Kidney (tissue), 14 donors: ENCODE results near the gene CEP20. TPM values are rescaled to one million over a fixed set of nuclear protein-coding genes. Genes with fewer than 3 reads are reported as not detected.

Source experiments
- DNase-seq, 5 donors: peaks; one replicate each; pipeline ENCODE4 v3.0.0-alpha.2; 2013 to 2020
- FAIRE-seq: peaks from 2 replicates; lab custom pipeline; 2012; peaks lifted over from hg19 to GRCh38; lab: Jason Lieb, UNC
- H3K27ac ChIP-seq, 2 donors: one replicate each; pipeline ENCODE4 v1.7.0; 2013; ENCODE audit warnings: low read depth in 2 of 2, low read length in 2 of 2, inconsistent platforms in 1 of 2
- H3K27me3 ChIP-seq: one replicate; pipeline ENCODE4 v1.7.1; 2013; ENCODE audit warnings: low read length, inconsistent platforms; ENCODE audit not compliant: control insufficient read depth, insufficient read depth
- H3K36me3 ChIP-seq, 3 donors: one replicate each; pipeline versions ENCODE4 v1.7.0 to v1.7.1; 2013; ENCODE audit warnings: low read length in 3 of 3, control low read depth in 1 of 3, inconsistent platforms in 1 of 3; ENCODE audit not compliant: insufficient read depth in 3 of 3, control insufficient read depth in 2 of 3
- H3K4me1 ChIP-seq, 3 donors: one replicate each; pipeline versions ENCODE4 v1.7.0 to v1.7.1; 2013; ENCODE audit warnings: low read length in 3 of 3, inconsistent platforms in 1 of 3, low read depth in 1 of 3; ENCODE audit not compliant: control insufficient read depth in 2 of 3, insufficient read depth in 2 of 3
- H3K4me3 ChIP-seq, 3 donors: one replicate each; pipeline versions ENCODE4 v1.7.0 to v1.8.1; 2013; ENCODE audit warnings: low read length in 3 of 3, control low read depth in 1 of 3, inconsistent platforms in 1 of 3
- H3K9ac ChIP-seq, 3 donors: one replicate each; pipeline versions ENCODE4 v1.7.0 to v1.7.1; 2013; ENCODE audit warnings: low read length in 3 of 3, control low read depth in 1 of 3, inconsistent platforms in 1 of 3
- H3K9me3 ChIP-seq, 3 donors: one replicate each; pipeline versions ENCODE4 v1.7.0 to v1.7.1; 2013; ENCODE audit warnings: low read length in 3 of 3, control low read depth in 1 of 3, inconsistent platforms in 1 of 3; ENCODE audit not compliant: control insufficient read depth in 2 of 3, insufficient read depth in 1 of 3
- intact Hi-C: fragments of 100-400 bp; cut with DNase I; formaldehyde crosslinking; loops from one replicate; pipeline ENCODE4 v1.11.1; 2022
- polyA plus RNA-seq: library from polyadenylated mRNA; stranded (reverse); fragments of 350-450 nt; fragmentation: Illumina TruSeq; extraction: RNeasy Lipid Tissue Mini Kit (QIAGEN cat#74804); gene quantifications from one replicate; pipeline ENCODE4 v1.2.3, GENCODE V29; 2014; ENCODE audit warnings: low read depth, low replicate concordance; ENCODE audit not compliant: insufficient read depth
- total RNA-seq: library from RNA; stranded (reverse); fragmentation: NEBNext Ultra II Directional; extraction: Animal tissue kit (Norgen Biotek cat#: 25700); gene quantifications from one replicate; pipeline ENCODE4 v1.2.1, GENCODE V29; 2021
- TF ChIP-seq, protein P1 (sequence below): IDR thresholded peaks from 3 replicates; pipeline ENCODE4 v1.5.1; 2012; ENCODE audit warnings: mild to moderate bottlenecking, moderate library complexity, borderline replicate concordance; ENCODE audit not compliant: insufficient read depth; ENCODE audit errors: extremely low read depth
- donor health status: control.
- donor health status: control.
- donor health status: control.
- donor health status: control.
- donor health status: control.
- donor health status: DM: yes; HTN: yes; CAD: no.
- donor health status: Normal renal cell carcinoma (clear cell type).

Gene CEP20
- total and polyA plus RNA-seq, 2 donors from 2014 or later, result 24.8 to 28.9 TPM

DNA sequence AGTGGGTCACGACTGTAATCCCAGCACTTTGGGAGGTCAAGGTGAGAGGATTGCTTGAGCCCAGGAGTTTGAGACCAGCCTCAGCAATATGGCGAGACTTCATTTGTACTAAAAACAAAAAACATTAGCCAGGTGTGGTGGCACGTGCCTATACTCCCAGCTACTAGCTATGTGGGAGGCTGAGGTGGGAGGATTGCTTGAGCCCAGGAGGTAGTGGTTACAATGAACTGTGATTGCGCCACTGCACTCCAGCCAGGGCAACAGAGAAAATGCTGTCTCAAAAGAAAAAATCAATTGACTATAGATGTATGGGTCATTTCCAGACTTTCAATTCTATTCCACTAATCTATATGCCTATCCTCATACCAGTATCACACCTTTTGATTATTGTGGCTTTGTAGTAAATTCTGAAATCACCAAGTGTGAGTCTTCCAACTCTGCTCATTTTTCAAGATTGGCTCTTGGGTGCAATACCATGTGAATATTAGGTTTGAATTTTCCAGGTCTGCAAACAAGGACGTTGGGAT lies 27.2 kb upstream of the CEP20 start:
- FAIRE-seq (no peak), DNase-seq (no peak)
- Histone ChIP-seq H3K4me3 (no peak overlapping the region), H3K4me1 (no peaks in the 10 kb centered on the region), H3K27me3 (no peaks in the 10 kb centered on the region), H3K9ac (no peak overlapping the region), H3K27ac (no peak overlapping the region), H3K36me3 (no peaks in the 10 kb centered on the region), H3K9me3 (no peaks in the 10 kb centered on the region)
- intact Hi-C loops, result no loop called here
- TF ChIP-seq, protein P1, sequence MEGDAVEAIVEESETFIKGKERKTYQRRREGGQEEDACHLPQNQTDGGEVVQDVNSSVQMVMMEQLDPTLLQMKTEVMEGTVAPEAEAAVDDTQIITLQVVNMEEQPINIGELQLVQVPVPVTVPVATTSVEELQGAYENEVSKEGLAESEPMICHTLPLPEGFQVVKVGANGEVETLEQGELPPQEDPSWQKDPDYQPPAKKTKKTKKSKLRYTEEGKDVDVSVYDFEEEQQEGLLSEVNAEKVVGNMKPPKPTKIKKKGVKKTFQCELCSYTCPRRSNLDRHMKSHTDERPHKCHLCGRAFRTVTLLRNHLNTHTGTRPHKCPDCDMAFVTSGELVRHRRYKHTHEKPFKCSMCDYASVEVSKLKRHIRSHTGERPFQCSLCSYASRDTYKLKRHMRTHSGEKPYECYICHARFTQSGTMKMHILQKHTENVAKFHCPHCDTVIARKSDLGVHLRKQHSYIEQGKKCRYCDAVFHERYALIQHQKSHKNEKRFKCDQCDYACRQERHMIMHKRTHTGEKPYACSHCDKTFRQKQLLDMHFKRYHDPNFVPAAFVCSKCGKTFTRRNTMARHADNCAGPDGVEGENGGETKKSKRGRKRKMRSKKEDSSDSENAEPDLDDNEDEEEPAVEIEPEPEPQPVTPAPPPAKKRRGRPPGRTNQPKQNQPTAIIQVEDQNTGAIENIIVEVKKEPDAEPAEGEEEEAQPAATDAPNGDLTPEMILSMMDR, result no peak

DNA sequence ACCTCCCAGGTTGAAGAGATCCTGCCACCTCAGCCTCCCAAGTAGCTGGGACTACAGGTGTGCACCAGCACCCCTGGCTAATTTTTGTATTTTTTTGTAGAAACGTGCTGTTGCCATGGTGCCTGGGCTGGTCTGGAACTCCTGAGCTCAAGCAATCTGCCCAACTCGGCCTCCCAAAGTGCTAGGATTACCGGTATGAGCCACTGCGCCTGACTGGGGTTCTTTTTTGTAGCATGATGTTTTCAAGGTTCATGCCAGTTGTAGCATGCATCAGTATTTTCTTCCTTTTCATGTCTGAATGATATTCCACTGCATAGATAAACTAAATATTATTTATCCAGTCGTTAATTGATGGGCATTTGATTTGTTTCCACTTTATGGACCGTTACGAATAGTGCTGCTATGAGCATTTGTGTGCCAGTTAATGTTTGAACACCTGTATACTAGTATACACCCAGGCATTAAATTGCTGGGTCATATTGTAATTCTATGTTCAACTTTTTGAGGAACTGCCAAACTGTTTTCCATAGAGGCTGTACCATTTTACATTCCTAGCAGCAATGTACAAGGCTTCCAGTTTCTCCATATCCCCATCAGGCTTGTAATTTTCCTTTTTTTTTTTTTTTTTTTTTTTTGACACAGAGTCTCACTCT lies 24.8 kb upstream of the CEP20 start:
- Histone ChIP-seq H3K27me3 (no peaks in the 10 kb centered on the region), H3K27ac (no peak overlapping the region), H3K36me3 (no peaks in the 10 kb centered on the region), H3K9me3 (no peaks in the 10 kb centered on the region), H3K4me1 (no peaks in the 10 kb centered on the region), H3K9ac (no peak overlapping the region), H3K4me3 (no peak overlapping the region)
- intact Hi-C loops, result no loop called here
- FAIRE-seq (no peak), DNase-seq (no peak)
- TF ChIP-seq, protein P1, result no peak

DNA sequence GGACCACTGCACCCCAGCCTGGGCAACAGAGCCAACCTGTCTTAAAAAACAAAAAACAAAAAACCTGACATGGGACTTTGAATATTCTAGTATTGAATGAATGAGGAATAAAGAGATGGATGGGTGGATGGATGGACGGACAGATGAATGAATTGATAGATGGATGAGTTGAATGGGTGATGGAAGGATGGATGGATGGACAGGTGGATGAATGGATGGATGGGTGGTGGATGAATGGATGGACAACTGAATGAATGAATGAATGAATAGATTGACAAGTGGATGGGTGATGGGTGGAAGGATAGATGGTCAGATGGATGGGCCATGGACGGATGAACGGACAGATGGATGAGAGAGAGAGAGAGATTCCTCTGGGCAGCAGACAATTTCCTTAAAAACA lies 22.8 kb upstream of the CEP20 start:
- intact Hi-C loops, result no loop called here

More for the DNA sequence above, 22.8 kb upstream of the CEP20 start:
- Histone ChIP-seq H3K9me3 (no peaks in the 10 kb centered on the region), H3K27me3 (no peaks in the 10 kb centered on the region), H3K9ac (no peak overlapping the region), H3K36me3 (no peaks in the 10 kb centered on the region), H3K4me3 (no peak overlapping the region), H3K27ac (no peak overlapping the region), H3K4me1 (no peaks in the 10 kb centered on the region)
- DNase-seq, result no peak
- no peak for FAIRE-seq
- TF ChIP-seq, protein P1, result no peak
